ENCODE measurements around the gene CHD1.

Gene CHD1

DNA sequence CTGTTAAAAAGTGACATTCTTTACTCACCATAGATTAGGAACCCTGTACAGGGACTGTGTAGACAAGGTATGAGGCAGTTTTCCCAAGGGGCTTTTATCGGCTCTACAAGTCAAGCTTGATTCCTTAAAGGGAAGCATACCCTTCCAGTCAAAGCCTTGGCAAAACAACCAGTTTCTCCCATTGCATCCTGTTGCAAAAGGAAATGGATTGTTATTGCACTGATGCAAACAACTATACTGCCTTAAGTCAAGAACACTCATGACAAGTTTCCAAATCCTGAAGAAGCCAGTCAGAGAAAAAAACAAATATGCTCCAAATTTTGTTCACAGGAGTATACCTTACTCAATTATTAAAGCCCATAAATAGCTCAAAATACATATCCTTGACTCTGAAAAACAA is 87.9 kb downstream of the CHD1 start:
- DNase-seq (ENCODE audit: low read depth) = no peak
- H3K4me3 ChIP-seq (ENCODE audit: low read depth, low read length) = no peak overlapping the region
- TF ChIP-seq, protein P1, sequence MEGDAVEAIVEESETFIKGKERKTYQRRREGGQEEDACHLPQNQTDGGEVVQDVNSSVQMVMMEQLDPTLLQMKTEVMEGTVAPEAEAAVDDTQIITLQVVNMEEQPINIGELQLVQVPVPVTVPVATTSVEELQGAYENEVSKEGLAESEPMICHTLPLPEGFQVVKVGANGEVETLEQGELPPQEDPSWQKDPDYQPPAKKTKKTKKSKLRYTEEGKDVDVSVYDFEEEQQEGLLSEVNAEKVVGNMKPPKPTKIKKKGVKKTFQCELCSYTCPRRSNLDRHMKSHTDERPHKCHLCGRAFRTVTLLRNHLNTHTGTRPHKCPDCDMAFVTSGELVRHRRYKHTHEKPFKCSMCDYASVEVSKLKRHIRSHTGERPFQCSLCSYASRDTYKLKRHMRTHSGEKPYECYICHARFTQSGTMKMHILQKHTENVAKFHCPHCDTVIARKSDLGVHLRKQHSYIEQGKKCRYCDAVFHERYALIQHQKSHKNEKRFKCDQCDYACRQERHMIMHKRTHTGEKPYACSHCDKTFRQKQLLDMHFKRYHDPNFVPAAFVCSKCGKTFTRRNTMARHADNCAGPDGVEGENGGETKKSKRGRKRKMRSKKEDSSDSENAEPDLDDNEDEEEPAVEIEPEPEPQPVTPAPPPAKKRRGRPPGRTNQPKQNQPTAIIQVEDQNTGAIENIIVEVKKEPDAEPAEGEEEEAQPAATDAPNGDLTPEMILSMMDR (IDR thresholded peaks at IDR 0.05; ENCODE audit: insufficient read depth, low read depth, low read length, missing control alignments) = no peak

DNA sequence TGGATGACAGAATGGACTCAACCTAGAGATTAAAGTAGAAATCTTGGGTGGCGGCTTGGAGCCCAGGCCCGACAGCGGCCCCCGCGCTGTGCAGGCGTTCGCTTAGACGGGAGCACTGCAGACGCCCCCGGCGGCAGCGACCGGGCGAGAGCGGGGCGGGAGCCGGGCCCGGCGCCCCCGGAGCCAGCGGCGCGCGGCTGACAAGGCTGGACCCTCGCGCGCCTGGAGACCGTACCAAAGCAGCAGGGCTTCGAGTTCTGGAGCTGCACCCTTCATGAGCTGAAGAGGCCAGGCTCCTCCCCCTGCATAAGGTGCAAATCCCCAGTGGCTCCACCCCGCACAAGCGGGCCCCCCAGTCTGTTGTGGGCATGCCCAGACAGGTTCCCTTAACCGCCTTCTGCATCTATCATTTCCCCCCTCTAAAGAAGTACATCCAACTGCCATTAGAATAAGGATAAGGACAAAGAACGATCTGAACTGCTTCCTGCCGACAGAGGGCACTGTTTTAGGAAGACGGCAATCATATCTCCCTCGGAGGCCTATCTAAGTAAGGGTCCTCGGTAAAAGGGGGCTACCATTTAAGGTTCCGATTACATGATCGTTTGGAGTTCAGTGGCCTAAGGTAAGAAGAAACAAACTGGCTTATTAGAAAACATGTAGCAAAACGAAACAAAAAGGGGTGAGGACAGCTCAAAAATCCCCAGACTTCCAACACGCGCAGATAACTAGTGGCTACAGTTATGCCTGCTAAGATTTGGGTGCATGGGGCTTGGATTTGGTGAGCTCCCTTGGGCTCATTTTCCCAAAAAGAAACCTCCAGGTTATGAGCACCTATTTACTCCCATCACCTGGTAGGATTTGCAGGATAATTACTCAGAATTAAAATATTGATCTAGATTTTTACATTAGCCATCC is 89.1 kb downstream of the CHD1 start:
- DNase-seq (ENCODE audit: low read depth) = no peak
- TF ChIP-seq, protein P1 (IDR thresholded peaks at IDR 0.05; ENCODE audit: insufficient read depth, low read depth, low read length, missing control alignments) = no peak
- H3K4me3 ChIP-seq (ENCODE audit: low read depth, low read length) = no peak overlapping the region

DNA sequence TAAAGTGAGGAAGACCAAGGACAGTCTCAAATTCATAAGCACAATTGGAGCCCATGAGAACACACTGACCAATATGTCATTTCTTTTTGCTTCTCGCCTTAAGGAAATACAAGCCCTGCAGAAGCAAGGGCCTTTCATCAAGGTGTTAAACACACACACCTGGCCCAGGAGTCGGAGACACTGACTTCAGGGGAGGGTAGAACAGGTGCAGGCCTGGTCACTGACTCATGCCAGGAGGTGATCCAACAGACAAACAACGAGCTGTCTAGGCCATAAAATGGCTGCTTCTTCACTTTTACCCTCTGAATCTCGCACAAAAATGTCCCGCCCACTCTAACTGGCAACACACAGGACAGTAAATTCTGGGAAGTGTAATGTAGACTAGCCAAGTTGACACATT is 92.6 kb downstream of the CHD1 start:
- H3K4me3 ChIP-seq (ENCODE audit: low read depth, low read length) = no peak overlapping the region
- TF ChIP-seq, protein P1 (IDR thresholded peaks at IDR 0.05; ENCODE audit: insufficient read depth, low read depth, low read length, missing control alignments) = no peak
- DNase-seq (ENCODE audit: low read depth) = no peak

DNA sequence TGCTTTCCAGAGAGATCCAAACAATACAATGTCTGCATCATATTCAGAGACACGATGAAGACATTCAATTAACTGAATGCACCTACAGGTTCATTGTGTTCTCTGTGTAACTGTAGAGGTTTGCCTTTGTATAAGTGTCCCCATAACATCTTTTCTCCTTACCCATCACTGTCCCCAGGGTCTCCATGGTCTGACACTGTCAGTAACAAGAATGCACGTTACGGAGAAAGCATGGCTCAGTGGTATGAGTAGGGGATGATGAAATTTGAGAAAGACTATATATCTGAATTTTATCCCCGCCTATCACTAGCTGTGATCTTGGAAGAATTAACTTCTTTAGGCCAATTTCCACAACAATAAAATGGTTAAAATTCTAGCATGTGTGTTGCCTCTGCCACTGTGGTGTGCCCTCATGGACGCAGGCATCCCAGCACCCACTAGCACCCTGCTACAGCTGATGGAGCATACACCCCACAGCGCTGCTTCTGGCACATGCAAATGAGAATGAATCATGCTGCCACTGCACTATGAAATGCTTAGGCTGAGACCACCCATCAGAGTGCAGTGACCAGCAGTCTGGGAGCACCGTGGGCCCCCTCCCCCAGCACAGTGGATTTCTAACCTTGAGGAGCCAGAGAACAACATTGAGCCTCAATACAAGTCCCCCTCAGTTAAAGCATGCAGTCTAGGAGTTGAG is 101.1 kb downstream of the CHD1 start:
- DNase-seq (ENCODE audit: low read depth) = no peak
- TF ChIP-seq, protein P1 (IDR thresholded peaks at IDR 0.05; ENCODE audit: insufficient read depth, low read depth, low read length, missing control alignments) = no peak
- H3K4me3 ChIP-seq (ENCODE audit: low read depth, low read length) = no peak overlapping the region

DNA sequence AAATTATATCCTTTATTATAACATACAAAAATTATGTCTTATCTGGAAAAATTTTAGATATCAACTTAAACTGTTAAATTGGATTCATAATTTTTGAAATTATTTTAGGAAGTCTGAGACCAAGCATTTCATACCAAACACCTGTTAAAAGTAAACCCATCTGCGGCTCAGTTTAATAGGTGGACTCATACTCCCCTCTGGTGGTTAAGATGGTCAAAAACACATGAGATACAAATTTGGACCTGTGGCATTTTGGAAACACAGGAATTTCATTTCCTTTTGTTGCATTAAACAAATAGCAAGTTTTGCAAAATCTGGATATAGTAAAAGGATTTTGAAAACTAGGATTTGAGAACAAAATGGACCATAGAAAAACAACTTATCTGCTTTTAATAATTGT is 101.6 kb downstream of the CHD1 start:
- TF ChIP-seq, protein P1 (IDR thresholded peaks at IDR 0.05; ENCODE audit: insufficient read depth, low read depth, low read length, missing control alignments) = peak; percentile 28
- DNase-seq (ENCODE audit: low read depth) = peak; percentile 56
- H3K4me3 ChIP-seq (ENCODE audit: low read depth, low read length) = no peak overlapping the region

DNA sequence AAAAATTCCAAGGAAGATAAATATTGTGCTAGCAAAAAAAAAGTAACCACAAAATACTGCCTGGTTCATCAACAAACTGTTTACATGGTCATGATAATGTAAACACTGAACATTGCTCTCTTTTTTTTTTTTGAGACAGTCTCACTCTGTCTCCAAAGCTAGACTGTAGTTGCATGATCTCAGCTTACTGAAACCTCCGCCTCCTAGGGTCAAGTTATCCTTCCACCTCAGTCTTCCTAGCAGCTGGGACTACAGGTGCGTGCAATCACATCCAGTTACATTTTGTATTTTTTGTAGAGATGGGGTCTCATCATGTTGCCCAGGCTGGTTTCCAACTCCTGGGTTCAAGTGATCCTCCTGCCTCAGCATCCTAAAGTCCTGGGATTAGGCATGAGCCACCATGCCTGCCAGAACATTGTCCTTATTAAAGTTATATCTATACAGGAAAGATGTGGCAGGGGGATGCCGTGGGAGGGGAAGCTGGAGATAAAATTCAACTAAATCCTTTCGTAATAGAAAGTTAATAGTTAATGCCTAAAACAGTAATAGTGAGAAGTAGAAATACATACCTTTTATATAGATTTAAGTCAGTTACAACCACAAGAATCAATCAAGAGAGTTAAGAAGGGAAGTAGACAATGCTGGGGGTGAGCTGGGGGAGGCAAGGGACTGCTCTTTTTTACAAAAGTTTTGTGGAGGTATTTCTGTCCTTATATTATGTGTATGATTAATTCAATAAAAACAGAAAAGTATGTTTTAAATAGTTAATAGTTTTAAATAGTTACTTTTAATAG is 103.0 kb downstream of the CHD1 start:
- no peak overlapping the region for H3K4me3 ChIP-seq (ENCODE audit: low read depth, low read length)
- DNase-seq (ENCODE audit: low read depth) = no peak

More for the DNA sequence above, 103.0 kb downstream of the CHD1 start:
- TF ChIP-seq, protein P1 (IDR thresholded peaks at IDR 0.05; ENCODE audit: insufficient read depth, low read depth, low read length, missing control alignments) = no peak

All from GM12865 (cell line).